Testis (tissue), 3 donors: Measurements from ENCODE around the gene MFSD11. TPM values are rescaled to one million over a fixed set of nuclear protein-coding genes. Genes with fewer than 3 reads are reported as not detected.

Source experiments
- DNase-seq: peaks from one replicate; pipeline ENCODE4 v3.0.0-alpha.2; 2019
- H3K27ac ChIP-seq, 2 donors: fragments of 200-600 bp; sonication (generic); one replicate each; pipeline ENCODE4 v1.5.1; 2019
- H3K27me3 ChIP-seq: fragments of 200-600 bp; sonication (generic); one replicate; pipeline ENCODE4 v1.5.1; 2019
- H3K36me3 ChIP-seq: fragments of 200-600 bp; sonication (generic); one replicate; pipeline ENCODE4 v1.5.1; 2017; ENCODE audit warnings: low read depth; ENCODE audit errors: missing control alignments
- H3K4me1 ChIP-seq: fragments of 200-600 bp; sonication (generic); one replicate; pipeline ENCODE4 v1.5.1; 2019
- H3K4me3 ChIP-seq, 2 donors: fragments of 200-600 bp; sonication (generic); one replicate each; pipeline ENCODE4 v1.5.1; 2017 to 2019
- H3K9me3 ChIP-seq: fragments of 200-600 bp; sonication (generic); one replicate; pipeline ENCODE4 v1.5.1; 2017
- POLR2A ChIP-seq: fragments of 450-650 bp; IDR thresholded peaks from one replicate; pipeline ENCODE4 v1.6.1; 2017; ENCODE audit warnings: antibody characterized with exemption, mild to moderate bottlenecking, moderate library complexity
- WGBS, 2 donors: methylation state at CpG; one replicate each; pipeline ENCODE4 v1.1.5; 2018; 5-methylcytosine and 5-hydroxymethylcytosine counted together
- intact Hi-C: fragments of 100-400 bp; cut with DNase I; formaldehyde crosslinking; loops from one replicate; pipeline ENCODE4 v1.15.1; 2023; ENCODE audit warnings: low total_unique reads
- polyA plus RNA-seq: library from polyadenylated mRNA; stranded (reverse); fragments of 350-450 nt; fragmentation: Illumina TruSeq; extraction: RNeasy Lipid Tissue Mini Kit (QIAGEN cat#74804); gene quantifications from one replicate; pipeline ENCODE4 v1.2.3, GENCODE V29; 2014; ENCODE audit warnings: low read depth, low replicate concordance; ENCODE audit not compliant: insufficient read depth
- total RNA-seq, 2 donors: library from RNA; depleted of rRNA; stranded (reverse); fragments of >200 nt; gene quantifications; one replicate each; pipeline ENCODE4 v1.2.3, GENCODE V29; 2016
- TF ChIP-seq, protein P1 (sequence below), 3 experiments: fragments of 450-650 bp in 2 of 3; fragments of 200-600 bp in 1 of 3; sonication (generic) in 1 of 3; IDR thresholded peaks; one replicate each; pipeline ENCODE4 v1.5.1; 2016 to 2019; ENCODE audit warnings: antibody characterized with exemption in 3 of 3, mild to moderate bottlenecking in 2 of 3, moderate library complexity in 1 of 3

The MFSD11 gene
- total and polyA plus RNA-seq, 3 donors from 2014 or later: 38.5 to 102 (median 51.7) TPM

- Histone ChIP-seq H3K9me3 (no peaks in the 10 kb centered on the region), H3K27me3 (no peaks in the 10 kb centered on the region), H3K27ac (no peak overlapping the region), H3K4me1 (peaks cover 18% of the 10 kb centered on the region), H3K4me3 (no peak overlapping the region), H3K36me3 (no peaks in the 10 kb centered on the region)
- TF ChIP-seq POLR2A: no peak
- TF ChIP-seq, protein P1, sequence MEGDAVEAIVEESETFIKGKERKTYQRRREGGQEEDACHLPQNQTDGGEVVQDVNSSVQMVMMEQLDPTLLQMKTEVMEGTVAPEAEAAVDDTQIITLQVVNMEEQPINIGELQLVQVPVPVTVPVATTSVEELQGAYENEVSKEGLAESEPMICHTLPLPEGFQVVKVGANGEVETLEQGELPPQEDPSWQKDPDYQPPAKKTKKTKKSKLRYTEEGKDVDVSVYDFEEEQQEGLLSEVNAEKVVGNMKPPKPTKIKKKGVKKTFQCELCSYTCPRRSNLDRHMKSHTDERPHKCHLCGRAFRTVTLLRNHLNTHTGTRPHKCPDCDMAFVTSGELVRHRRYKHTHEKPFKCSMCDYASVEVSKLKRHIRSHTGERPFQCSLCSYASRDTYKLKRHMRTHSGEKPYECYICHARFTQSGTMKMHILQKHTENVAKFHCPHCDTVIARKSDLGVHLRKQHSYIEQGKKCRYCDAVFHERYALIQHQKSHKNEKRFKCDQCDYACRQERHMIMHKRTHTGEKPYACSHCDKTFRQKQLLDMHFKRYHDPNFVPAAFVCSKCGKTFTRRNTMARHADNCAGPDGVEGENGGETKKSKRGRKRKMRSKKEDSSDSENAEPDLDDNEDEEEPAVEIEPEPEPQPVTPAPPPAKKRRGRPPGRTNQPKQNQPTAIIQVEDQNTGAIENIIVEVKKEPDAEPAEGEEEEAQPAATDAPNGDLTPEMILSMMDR (IDR thresholded peaks at IDR 0.05): no peak
- WGBS, 2 donors: 95% methylated on average over 9 of the region's 9 CpGs
- intact Hi-C loops: no loop called here
- DNase-seq: no peak
These were observed 14.1 kb upstream of the MFSD11 start for GRCh38 chr17:76723812-76724211.

DNA sequence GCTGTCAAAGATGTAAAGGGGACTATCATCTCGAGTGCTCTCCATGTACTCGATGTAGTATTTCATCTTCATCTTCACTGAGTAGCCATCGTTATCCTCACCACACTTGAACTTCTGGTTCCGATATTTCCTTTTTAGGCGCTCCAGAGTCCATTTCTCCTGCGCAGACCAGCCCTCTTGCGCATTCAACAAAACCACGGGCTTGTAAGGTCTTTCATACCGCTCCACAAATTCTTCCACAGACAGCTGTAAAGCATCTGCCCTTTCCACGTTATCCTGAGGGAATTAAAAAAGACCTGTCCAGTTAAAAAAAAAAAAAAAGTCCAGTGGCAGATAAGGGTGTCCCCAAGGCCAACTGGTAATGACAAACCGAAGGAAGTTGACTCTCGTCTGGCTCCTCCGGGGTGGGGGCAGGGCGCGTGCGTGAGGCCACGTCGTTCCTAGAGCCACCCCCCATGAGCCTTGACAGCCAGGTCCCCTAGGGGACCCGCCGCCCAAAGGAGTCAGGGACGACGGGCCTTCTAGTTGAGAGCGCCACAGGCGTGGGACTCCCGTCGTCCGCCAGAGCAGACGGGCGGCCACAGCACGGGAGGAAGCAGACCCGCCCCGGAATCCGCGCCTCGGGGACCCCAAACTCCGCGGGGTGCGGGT lies 12.2 kb upstream of the MFSD11 start:
- TF ChIP-seq, protein P1 (IDR thresholded peaks at IDR 0.05): no peak
- no peak for TF ChIP-seq POLR2A
- 1 to 3% methylated on average over 22 to 37 of the region's 38 CpGs for WGBS, 2 donors
- Histone ChIP-seq H3K27ac (peak overlapping the region; percentile 98 to 99), H3K9me3 (no peaks in the 10 kb centered on the region), H3K4me3 (peak overlapping the region; percentile 87 to 99), H3K4me1 (peaks cover 18% of the 10 kb centered on the region), H3K36me3 (no peaks in the 10 kb centered on the region), H3K27me3 (no peaks in the 10 kb centered on the region)
- intact Hi-C loops: no loop called here
- peak; percentile 87 for DNase-seq

DNA sequence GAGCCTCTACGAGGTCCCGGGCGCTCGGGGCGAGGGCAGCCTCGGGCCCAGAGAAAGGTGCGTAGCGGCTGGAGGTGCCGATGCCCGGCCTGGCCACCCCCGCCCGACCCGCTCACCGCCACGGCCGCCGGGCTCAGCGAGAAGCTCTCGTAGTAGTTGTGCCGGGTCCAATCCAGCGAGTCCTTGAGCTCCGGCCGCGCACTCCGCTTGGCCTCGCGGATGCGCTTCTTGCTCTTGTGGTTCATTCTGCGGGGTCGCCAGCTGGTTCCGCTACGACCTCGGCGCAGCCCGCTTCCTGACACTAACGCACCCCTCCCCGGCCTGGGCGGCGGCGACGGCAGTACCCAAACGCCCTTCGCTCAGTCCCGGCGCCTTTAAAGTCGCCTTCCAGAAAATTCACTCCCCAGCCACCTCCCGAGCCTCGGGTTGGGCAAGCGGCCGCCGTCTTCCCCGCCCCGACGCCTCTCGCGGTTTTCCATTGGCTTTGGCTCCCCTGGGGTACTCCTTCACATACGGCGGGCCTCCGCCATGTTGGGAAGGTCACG lies 11.6 kb upstream of the MFSD11 start, which contains the start of gene JMJD6:
Gene JMJD6, minus strand, starts transcription at position 376 of the 545 bp plus-strand sequence. Its CDS starts 131 bp downstream, at position 245.
- intact Hi-C loops: no loop called here
- peaks cover 13% of the 10 kb centered on the region for H3K4me1 ChIP-seq
- TF ChIP-seq, protein P1 (IDR thresholded peaks at IDR 0.05): no peak
- peak; percentile 75 for TF ChIP-seq POLR2A
- peak within 1 kb of the TSS; percentile 87 to 99 for H3K4me3 ChIP-seq
- H3K27me3 ChIP-seq: no peaks in the 10 kb centered on the region
- 0% methylated on average over 1 to 60 of the region's 60 CpGs for WGBS, 2 donors
- peak within 1 kb of the TSS; percentile 98 to 99 for H3K27ac ChIP-seq
- no peaks in the 10 kb centered on the region for H3K9me3 ChIP-seq
- peak; percentile 97 for DNase-seq
- H3K36me3 ChIP-seq: no peaks in the 10 kb centered on the region

DNA sequence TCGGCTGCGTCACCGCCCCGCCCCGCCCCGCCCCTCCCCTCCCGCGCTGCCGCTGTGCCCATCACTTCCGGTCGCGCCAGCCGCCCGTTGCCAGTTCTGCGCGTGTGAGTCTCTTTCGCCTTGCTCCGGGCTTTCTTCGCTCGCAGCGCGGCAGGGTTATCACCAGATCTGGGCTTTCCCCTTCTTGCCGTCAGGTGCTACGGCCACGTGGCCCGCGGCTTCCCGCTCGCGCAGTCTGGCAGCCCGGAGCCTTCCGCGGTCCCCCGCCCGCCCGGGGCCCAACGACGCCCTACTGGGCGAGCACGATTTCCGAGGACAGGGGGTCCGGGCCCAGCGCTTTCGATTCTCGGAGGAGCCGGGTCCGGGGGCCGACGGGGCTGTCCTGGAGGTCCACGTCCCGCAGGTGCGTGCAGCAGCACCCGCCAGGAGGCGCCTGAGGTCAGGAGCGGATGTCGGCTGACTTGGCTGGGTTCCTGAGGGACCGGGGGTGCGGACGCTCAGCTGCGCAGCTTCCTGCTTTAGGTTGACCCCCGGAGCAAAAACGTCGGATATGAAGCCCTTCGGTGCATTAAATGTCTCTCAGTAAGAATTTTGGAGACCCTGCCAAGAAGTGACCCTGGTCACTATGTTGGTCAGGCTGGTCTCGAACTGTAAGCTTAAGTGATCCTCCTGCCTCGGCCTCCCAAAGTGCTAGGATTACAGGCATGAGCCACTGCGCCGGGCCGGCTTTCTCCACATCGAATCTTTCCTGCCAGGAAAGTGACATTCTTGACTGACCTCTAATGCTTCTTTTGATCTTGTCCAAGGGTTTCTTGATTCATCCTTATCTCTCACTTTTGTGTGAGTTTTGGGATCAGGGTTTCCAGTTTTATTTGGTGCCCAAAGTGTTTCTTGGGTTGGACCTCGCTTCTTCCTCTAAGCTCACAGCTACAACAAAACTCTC lies 10.9 kb upstream of the MFSD11 start, which contains the start of gene METTL23:
Gene METTL23, plus strand, starts transcription at position 64 of the 943 bp plus-strand sequence. CDS start 2,872 bp downstream, outside the sequence.
- H3K4me1 ChIP-seq: peaks cover 13% of the 10 kb centered on the region
- intact Hi-C loops: no loop called here
- H3K27ac ChIP-seq: peak within 1 kb of the TSS; percentile 98 to 99
- H3K27me3 ChIP-seq: no peaks in the 10 kb centered on the region
- H3K36me3 ChIP-seq: no peaks in the 10 kb centered on the region
- 1% methylated on average over 23 to 71 of the region's 71 CpGs for WGBS, 2 donors
- peak; percentile 83 for DNase-seq
- no peaks in the 10 kb centered on the region for H3K9me3 ChIP-seq
- TF ChIP-seq, protein P1 (IDR thresholded peaks at IDR 0.05): peak; percentile 69 to 80 (median 71)
- no peak for TF ChIP-seq POLR2A
- peak within 1 kb of the TSS; percentile 87 to 99 for H3K4me3 ChIP-seq
